ENCODE results near the gene ADAT1. TPM values are rescaled to one million over a fixed set of nuclear protein-coding genes. Genes with fewer than 3 reads are reported as not detected.

The ADAT1 gene
- total and polyA plus RNA-seq, 2 of the 13 experiments (the other 11 are each of a cell fraction or from before 2014, with no cell fraction given): 18.4 to 40.8 TPM

DNA sequence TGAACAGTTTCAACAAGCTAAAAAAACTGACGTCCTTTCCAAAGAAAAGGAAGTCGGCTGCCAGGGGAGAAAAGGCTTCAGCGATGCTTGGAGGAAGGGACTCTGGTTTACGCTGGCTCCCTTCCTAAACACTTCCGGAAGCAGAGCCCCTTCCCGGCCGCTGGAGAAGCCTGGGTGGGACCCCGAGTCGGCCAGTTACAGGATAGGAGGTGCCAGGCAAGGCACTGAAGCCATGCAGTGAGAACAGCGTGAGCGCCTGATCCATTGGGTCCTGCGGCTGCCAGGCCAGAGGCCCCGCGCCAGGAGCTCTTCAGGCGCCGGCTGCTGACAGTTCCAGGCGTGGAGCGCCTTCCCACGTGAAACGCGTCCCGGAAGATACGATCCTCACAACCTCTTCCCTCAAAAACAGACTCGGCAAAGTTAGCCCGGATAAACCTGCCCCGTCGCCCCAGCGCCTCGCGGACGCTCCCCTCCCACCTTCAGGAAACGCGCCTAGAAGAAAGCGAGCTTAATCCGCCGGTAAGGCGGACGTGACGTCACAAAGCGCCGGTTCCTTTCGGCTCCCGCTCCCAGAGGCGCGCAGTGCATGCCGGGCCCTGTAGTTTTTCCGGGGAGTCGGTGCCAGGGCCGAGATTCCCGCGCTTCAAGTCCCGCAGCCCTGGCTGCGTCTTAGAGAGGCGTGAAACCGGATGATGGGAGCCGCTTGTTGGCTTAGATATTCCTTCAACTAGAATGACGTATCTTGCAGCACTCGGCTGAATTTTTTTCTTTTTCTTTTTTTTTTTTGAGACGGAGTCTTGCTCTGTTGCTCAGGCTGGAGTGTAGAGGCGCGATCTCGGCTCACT is at the start of gene ADAT1 (continued):
- TF ChIP-seq, protein P1, sequence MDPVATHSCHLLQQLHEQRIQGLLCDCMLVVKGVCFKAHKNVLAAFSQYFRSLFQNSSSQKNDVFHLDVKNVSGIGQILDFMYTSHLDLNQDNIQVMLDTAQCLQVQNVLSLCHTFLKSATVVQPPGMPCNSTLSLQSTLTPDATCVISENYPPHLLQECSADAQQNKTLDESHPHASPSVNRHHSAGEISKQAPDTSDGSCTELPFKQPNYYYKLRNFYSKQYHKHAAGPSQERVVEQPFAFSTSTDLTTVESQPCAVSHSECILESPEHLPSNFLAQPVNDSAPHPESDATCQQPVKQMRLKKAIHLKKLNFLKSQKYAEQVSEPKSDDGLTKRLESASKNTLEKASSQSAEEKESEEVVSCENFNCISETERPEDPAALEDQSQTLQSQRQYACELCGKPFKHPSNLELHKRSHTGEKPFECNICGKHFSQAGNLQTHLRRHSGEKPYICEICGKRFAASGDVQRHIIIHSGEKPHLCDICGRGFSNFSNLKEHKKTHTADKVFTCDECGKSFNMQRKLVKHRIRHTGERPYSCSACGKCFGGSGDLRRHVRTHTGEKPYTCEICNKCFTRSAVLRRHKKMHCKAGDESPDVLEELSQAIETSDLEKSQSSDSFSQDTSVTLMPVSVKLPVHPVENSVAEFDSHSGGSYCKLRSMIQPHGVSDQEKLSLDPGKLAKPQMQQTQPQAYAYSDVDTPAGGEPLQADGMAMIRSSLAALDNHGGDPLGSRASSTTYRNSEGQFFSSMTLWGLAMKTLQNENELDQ (CRISPR knock-in tag; IDR thresholded peaks at IDR 0.05; ENCODE audit: borderline replicate concordance): peak; percentile 77; the same call in 1 of the 2 replicates
- TF ChIP-seq ZNF639 (CRISPR knock-in tag; conservative IDR thresholded peaks at IDR 0.05) (peak; percentile 89), PITX1 (CRISPR knock-in tag; IDR thresholded peaks at IDR 0.05) (peak; percentile 96), KDM1A (CRISPR knock-in tag; IDR thresholded peaks at IDR 0.05) (no peak; the same call in 1 of the 2 replicates), FLYWCH1 (CRISPR knock-in tag; IDR thresholded peaks at IDR 0.05) (no peak), DR1 (CRISPR knock-in tag; IDR thresholded peaks at IDR 0.05) (no peak), ZNF678 (CRISPR knock-in tag; IDR thresholded peaks at IDR 0.05) (no peak), ZNF570 (CRISPR knock-in tag; IDR thresholded peaks at IDR 0.05; ENCODE audit: borderline replicate concordance) (no peak), THRA (CRISPR knock-in tag; IDR thresholded peaks at IDR 0.05; ENCODE audit: borderline replicate concordance) (peak; percentile 44; the same call in 1 of the 2 replicates), ZNF7 (CRISPR knock-in tag; IDR thresholded peaks at IDR 0.05) (no peak), TCF7L2 (IDR thresholded peaks at IDR 0.05; ENCODE audit: low read depth, low read length) (no peak)
- TF ChIP-seq, protein P2, sequence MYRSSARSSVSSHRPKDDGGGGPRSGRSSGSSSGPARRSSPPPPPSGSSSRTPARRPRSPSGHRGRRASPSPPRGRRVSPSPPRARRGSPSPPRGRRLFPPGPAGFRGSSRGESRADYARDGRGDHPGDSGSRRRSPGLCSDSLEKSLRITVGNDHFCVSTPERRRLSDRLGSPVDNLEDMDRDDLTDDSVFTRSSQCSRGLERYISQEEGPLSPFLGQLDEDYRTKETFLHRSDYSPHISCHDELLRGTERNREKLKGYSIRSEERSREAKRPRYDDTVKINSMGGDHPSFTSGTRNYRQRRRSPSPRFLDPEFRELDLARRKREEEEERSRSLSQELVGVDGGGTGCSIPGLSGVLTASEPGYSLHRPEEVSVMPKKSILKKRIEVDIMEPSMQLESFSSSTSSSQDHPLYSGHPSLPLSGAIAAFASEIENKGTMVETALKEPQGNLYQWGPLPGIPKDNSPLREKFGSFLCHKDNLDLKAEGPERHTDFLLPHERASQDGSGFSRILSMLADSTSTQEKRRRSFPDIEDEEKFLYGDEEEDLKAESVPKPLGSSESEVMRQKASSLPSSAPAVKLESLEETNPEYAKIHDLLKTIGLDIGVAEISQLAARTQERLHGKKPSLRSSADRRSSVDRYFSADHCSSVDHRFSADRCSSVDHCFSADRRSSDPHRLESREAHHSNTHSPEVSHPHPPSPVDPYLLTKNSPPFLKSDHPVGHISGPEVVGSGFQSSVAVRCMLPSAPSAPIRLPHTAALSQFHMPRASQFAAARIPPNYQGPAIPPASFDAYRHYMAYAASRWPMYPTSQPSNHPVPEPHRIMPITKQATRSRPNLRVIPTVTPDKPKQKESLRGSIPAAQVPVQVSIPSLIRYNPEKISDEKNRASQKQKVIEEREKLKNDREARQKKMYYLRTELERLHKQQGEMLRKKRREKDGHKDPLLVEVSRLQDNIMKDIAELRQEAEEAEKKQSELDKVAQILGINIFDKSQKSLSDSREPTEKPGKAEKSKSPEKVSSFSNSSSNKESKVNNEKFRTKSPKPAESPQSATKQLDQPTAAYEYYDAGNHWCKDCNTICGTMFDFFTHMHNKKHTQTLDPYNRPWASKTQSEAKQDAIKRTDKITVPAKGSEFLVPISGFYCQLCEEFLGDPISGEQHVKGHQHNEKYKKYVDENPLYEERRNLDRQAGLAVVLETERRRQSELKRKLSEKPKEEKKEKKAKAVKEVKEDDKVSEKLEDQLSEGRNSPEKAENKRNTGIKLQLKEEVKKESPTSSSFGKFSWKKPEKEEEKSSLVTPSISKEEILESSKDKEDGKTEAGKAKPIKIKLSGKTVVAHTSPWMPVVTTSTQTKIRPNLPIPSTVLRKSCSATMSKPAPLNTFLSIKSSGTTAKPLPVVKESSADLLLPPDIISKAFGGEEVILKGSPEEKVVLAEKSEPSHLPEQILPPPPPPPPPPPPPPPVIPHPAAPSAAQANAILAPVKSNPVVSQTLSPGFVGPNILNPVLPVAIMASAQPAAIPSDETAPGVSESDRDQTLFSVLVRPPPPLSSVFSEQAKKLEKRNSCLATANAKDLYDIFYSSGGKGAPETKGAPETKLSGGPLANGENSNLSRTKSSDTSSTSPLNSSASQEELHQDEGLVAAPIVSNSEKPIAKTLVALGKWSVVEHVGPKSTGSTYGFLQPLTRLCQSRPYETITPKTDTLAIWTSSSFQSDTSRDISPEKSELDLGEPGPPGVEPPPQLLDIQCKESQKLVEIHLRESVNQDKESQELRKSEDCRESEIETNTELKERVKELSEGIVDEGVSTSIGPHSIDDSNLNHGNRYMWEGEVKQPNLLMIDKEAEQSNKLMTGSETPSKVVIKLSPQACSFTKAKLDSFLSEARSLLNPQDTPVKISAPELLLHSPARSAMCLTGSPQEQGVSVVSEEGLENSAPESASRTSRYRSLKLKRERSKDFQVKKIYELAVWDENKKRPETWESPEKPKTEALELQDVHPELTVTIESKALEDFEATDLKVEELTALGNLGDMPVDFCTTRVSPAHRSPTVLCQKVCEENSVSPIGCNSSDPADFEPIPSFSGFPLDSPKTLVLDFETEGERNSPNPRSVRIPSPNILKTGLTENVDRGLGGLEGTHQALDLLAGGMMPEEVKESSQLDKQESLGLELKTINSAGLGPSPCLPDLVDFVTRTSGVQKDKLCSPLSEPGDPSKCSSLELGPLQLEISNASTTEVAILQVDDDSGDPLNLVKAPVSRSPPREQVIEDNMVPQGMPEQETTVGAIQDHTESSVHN (CRISPR knock-in tag; IDR thresholded peaks at IDR 0.05): no peak; the same call in 1 of the 2 replicates
- TF ChIP-seq, protein P3, sequence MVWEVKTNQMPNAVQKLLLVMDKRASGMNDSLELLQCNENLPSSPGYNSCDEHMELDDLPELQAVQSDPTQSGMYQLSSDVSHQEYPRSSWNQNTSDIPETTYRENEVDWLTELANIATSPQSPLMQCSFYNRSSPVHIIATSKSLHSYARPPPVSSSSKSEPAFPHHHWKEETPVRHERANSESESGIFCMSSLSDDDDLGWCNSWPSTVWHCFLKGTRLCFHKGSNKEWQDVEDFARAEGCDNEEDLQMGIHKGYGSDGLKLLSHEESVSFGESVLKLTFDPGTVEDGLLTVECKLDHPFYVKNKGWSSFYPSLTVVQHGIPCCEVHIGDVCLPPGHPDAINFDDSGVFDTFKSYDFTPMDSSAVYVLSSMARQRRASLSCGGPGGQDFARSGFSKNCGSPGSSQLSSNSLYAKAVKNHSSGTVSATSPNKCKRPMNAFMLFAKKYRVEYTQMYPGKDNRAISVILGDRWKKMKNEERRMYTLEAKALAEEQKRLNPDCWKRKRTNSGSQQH (CRISPR knock-in tag; IDR thresholded peaks at IDR 0.05; ENCODE audit: low read depth): peak; percentile 55; the same call in 1 of the 2 replicates
